22Rv1 (cell line): ENCODE results near the gene ACLY.
"Not testable (repeated sequence)": the region's sequence is repeated elsewhere in the genome, so short reads cannot be mapped to it uniquely, and the experiment has no call there.

Source experiments
- CTCF ChIP-seq: fragments of 450-650 bp; IDR thresholded peaks from 2 replicates; pipeline ENCODE4 v1.5.1; 2017; ENCODE audit warnings: mild to moderate bottlenecking
- ZFX ChIP-seq: fragments of 450-650 bp; IDR thresholded peaks from 2 replicates; pipeline ENCODE4 v1.6.1; 2017; ENCODE audit warnings: antibody characterized with exemption, borderline replicate concordance

GRCh38 chr17:41931715-41932114, 13.0 kb upstream of the ACLY start:
- TF ChIP-seq CTCF, ZFX: not testable (repeated sequence)
